ENCODE data around the gene TRIM33.

DNA sequence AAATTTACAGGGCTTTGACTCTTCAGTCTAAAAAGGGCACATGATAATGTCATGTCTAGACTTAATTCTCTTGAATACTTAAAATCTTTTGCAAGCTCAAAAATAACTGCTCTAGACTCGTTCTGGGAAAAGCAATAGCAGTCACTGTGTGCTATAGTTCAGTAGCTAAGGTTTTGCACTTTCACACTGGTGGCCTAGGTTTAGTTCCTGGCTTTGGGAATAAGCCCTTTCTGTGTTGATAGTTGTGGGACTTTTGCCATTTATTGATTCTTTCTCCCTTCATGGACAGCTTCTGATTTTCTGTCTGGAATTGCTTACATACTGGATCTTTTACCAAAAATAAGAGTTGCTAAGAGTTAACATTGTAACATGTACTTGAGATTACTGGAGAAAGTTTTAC is 151.2 kb downstream of the TRIM33 start:
- TF ChIP-seq, protein P1, sequence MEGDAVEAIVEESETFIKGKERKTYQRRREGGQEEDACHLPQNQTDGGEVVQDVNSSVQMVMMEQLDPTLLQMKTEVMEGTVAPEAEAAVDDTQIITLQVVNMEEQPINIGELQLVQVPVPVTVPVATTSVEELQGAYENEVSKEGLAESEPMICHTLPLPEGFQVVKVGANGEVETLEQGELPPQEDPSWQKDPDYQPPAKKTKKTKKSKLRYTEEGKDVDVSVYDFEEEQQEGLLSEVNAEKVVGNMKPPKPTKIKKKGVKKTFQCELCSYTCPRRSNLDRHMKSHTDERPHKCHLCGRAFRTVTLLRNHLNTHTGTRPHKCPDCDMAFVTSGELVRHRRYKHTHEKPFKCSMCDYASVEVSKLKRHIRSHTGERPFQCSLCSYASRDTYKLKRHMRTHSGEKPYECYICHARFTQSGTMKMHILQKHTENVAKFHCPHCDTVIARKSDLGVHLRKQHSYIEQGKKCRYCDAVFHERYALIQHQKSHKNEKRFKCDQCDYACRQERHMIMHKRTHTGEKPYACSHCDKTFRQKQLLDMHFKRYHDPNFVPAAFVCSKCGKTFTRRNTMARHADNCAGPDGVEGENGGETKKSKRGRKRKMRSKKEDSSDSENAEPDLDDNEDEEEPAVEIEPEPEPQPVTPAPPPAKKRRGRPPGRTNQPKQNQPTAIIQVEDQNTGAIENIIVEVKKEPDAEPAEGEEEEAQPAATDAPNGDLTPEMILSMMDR (IDR thresholded peaks at IDR 0.05) = no peak
- TF ChIP-seq EZH2 (IDR thresholded peaks at IDR 0.05) = no peak

Data from neural progenitor cell (in vitro differentiated cells).